IMR-90 (cell line): ENCODE data around the gene PARL.

ENCODE experiments used
- BHLHE40 ChIP-seq: fragments of 150-350 bp; IDR thresholded peaks from 2 replicates; pipeline ENCODE4 v1.6.1; 2016; ENCODE audit warnings: mild to moderate bottlenecking, low read depth, low read length
- CHD1 ChIP-seq: IDR thresholded peaks from 2 replicates; pipeline ENCODE4 v1.6.1; 2012; ENCODE audit warnings: low read depth, low read length, improper control_type of control experiment
- CTCF ChIP-seq: conservative IDR thresholded peaks from 2 replicates; pipeline ENCODE4 v1.5.1; 2012; ENCODE audit warnings: mild to moderate bottlenecking, low read depth, low read length, improper control_type of control experiment
- ELK1 ChIP-seq: fragments of 150-350 bp; IDR thresholded peaks from 2 replicates; pipeline ENCODE4 v1.6.1; 2016; ENCODE audit warnings: low read depth, mild to moderate bottlenecking, low read length, moderate library complexity, borderline replicate concordance
- FOS ChIP-seq: fragments of 150-350 bp; IDR thresholded peaks from 2 replicates; pipeline ENCODE4 v1.6.1; 2016; ENCODE audit warnings: low read depth, low read length
- MAZ ChIP-seq: IDR thresholded peaks from 2 replicates; pipeline ENCODE4 v1.6.1; 2012; ENCODE audit warnings: low read depth, mild to moderate bottlenecking, low read length, improper control_type of control experiment, moderate library complexity, borderline replicate concordance
- NFE2L2 ChIP-seq: fragments of 150-350 bp; IDR thresholded peaks from 2 replicates; pipeline ENCODE4 v1.6.1; 2016; ENCODE audit warnings: low read depth, mild to moderate bottlenecking, low read length
- POLR2A ChIP-seq: IDR thresholded peaks from 2 replicates; pipeline ENCODE4 v1.6.1; 2012; ENCODE audit warnings: mild to moderate bottlenecking, low read depth, low read length
- RAD21 ChIP-seq: IDR thresholded peaks from 2 replicates; pipeline ENCODE4 v1.6.1; 2012; ENCODE audit warnings: low read length, improper control_type of control experiment
- RCOR1 ChIP-seq: IDR thresholded peaks from 2 replicates; pipeline ENCODE4 v1.6.1; 2012; ENCODE audit warnings: mild to moderate bottlenecking, low read length, improper control_type of control experiment; ENCODE audit not compliant: insufficient replicate concordance
- SMC3 ChIP-seq: fragments of 150-350 bp; IDR thresholded peaks from 2 replicates; pipeline ENCODE4 v1.6.1; 2016; ENCODE audit warnings: low read depth, mild to moderate bottlenecking, antibody characterized with exemption, low read length, moderate library complexity
- USF2 ChIP-seq: fragments of 150-350 bp; IDR thresholded peaks from 2 replicates; pipeline ENCODE4 v1.6.1; 2017; ENCODE audit warnings: mild to moderate bottlenecking, antibody characterized with exemption, low read length, low read depth

- TF ChIP-seq CTCF (no peak), RCOR1 (no peak), POLR2A (no peak), FOS (no peak), USF2 (no peak), RAD21 (no peak), ELK1 (no peak), SMC3 (no peak), BHLHE40 (no peak), NFE2L2 (no peak), MAZ (no peak), CHD1 (no peak)
Measured at GRCh38 chr3:183857863-183858262, 26.8 kb downstream of the PARL start.
